GM19099 (cell line): ENCODE data around the gene RPS27.

Experiments
- POLR2A ChIP-seq: IDR thresholded peaks from 3 replicates; pipeline ENCODE4 v1.6.1; 2011; ENCODE audit warnings: low read depth; ENCODE audit not compliant: insufficient read length; ENCODE audit errors: extremely low read depth

The RPS27 gene

DNA sequence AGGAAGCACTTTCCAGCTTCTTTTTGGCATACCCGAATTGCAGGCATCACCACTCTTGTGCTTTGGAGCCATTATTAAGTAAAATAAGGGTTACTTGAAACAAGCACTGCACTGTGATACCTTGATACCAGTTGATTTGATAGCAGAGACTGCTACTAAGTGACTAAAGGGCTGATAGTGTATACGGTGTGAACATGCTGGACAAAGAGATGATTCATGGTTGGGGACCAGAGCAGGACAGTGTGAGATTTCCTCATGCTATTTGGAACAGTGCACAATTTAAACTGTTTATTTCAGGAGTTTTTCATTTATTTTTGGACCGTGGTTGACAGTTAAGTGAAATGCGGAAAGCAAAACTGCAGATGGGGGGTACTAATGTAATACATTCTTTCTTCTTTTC is 9.9 kb downstream of the RPS27 start:
- no peak for TF ChIP-seq POLR2A

DNA sequence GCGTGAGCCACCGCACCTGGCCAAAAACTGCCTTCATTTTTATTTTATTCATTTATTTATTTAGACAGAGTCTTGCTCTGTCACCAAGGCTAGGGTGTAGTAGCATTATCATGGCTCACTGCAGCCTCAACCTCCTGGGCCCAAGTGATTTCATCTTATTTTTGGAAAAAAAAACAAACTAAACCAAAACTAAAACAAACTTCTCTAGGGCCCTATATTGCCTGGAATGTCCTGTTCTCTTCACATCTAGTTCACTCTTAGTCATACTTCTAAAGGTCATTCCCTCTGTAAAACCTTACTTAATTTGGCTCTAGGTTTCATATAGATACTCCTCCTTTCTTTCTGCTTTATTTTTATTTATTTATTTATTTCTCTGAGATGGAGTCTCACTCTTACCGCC is 15.6 kb downstream of the RPS27 start:
- TF ChIP-seq POLR2A, result no peak

DNA sequence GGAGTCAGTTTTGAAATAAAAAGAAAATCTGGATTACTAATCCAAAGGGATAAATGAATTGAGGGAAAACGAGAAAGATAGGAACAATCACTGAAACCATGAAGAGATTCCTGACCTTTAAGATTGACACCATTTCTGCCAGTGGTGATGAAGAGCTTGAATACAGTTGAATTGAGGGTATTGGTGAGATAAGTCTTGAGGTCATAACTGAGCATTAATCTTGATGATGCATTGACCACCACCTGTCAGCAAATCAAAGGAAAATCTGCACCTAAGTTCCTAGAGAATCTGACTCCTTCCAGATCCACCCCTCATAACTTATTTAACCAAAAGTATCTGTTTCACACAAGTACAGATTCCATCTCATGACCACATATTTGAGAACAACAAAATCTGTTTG is 21.6 kb downstream of the RPS27 start:
- TF ChIP-seq POLR2A, result no peak

DNA sequence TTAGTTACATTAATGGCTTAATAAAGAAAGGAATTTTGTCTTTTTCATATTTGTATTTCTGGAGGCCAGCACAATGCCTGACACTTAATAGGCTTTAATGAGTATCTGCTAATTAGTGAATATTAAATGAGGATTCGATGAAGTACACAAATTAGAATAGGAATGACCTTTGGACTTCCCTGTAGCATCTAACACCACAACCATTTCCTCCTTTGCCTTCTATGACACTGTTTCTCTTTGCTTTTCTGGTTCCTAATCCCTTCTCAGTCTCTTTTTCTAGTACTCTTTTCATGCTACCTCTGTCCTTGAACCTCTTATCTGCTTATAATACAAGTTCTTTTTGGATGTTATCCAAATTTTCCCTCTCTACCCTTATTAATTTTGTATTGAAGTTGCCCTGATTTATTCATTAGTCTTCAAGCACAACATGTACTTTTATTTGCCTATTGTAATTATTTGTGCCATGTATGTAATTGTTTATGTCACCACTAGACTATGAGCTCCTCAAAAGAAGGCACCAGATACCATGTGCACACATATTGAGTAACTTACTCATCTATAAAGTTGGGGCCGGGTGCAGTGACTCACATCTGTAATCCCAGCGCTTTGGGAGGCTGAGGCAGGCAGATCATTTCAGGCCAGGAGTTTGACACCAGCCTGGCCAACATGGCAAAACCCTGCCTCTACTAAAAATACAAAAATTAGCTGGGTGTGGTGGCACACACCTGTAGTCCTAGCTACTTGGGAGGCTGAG is 23.8 kb downstream of the RPS27 start:
- no peak for TF ChIP-seq POLR2A

DNA sequence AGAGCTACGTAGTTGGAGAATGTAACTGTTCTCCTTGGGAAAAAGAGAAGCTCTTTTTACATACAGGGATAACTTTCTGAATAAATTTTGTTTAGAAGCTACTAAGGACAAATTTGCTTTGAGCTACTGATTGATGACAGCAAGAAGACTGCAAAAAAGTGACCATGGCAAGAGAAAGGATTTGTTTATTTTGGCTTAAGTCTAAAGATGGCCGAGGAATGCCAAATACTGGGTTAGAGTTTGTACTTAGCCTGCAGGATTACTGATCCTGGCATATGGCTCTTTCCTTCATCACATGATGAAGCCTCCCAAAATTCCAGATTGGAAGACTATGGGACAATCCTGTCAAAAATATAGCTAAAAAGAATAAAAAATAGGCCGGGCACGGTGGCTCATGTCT is 28.7 kb downstream of the RPS27 start:
- TF ChIP-seq POLR2A, result no peak

DNA sequence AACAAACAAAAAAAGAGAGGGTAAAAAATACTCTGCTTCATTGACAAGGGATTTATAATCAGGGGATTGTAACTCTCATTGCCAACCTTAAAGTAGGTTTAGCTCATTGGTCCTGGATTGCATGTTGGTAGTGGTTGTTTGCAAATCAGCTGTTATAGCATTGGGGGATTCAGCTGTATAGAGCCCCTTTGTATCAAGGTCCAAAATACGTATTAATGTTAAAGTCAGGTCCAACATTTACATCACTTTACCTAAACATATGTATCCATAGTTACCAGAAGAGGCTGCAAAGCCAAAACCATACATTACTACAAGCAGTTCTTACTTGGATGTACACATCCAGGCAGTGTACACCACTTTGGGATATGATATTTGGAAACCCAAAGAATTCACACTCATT is 29.4 kb downstream of the RPS27 start:
- no peak for TF ChIP-seq POLR2A
